ENCODE results near the gene CDAN1.

Gene CDAN1

GRCh38 chr15:42742149-42742548 is 5.2 kb upstream of the CDAN1 start:
- TF ChIP-seq CTCF (IDR thresholded peaks at IDR 0.05; ENCODE audit: insufficient read depth, low read depth, low read length, missing control alignments): no peak
- no peak for DNase-seq (ENCODE audit: low read depth)
- no peak overlapping the region for H3K4me3 ChIP-seq (ENCODE audit: low read length)

- no peak for TF ChIP-seq CTCF (IDR thresholded peaks at IDR 0.05; ENCODE audit: insufficient read depth, low read depth, low read length, missing control alignments)
- no peak for DNase-seq (ENCODE audit: low read depth)
- H3K4me3 ChIP-seq (ENCODE audit: low read length): no peak overlapping the region
Observed at GRCh38 chr15:42741710-42742109, 4.8 kb upstream of the CDAN1 start.

- TF ChIP-seq CTCF (IDR thresholded peaks at IDR 0.05; ENCODE audit: insufficient read depth, low read depth, low read length, missing control alignments): peak; percentile 42
- peak; percentile 48 for DNase-seq (ENCODE audit: low read depth)
- peak overlapping the region; percentile 60 for H3K4me3 ChIP-seq (ENCODE audit: low read length)
Observed at GRCh38 chr15:42737529-42738328, 801 bp upstream of the CDAN1 start.

GRCh38 chr15:42736178-42736792 is 643 bp downstream of the CDAN1 start:
- TF ChIP-seq CTCF (IDR thresholded peaks at IDR 0.05; ENCODE audit: insufficient read depth, low read depth, low read length, missing control alignments): no peak
- H3K4me3 ChIP-seq (ENCODE audit: low read length): peak overlapping the region; percentile 71
- no peak for DNase-seq (ENCODE audit: low read depth)

GRCh38 chr15:42735382-42736165 is 1.4 kb downstream of the CDAN1 start:
- peak overlapping the region; percentile 71 for H3K4me3 ChIP-seq (ENCODE audit: low read length)
- DNase-seq (ENCODE audit: low read depth): no peak
- TF ChIP-seq CTCF (IDR thresholded peaks at IDR 0.05; ENCODE audit: insufficient read depth, low read depth, low read length, missing control alignments): no peak

GRCh38 chr15:42734076-42734672 is 2.8 kb downstream of the CDAN1 start:
- no peak overlapping the region for H3K4me3 ChIP-seq (ENCODE audit: low read length)
- no peak for DNase-seq (ENCODE audit: low read depth)
- no peak for TF ChIP-seq CTCF (IDR thresholded peaks at IDR 0.05; ENCODE audit: insufficient read depth, low read depth, low read length, missing control alignments)
